ENCODE results near the gene SCGB1A1.

SCGB1A1 gene

GRCh38 chr11:62393735-62394134 lies 25.1 kb upstream of the SCGB1A1 start:
- Histone ChIP-seq H3K4me2 (ENCODE audit: low read length) (no peak overlapping the region), H3K4me1 (ENCODE audit: insufficient read depth, low read length, severe bottlenecking) (no peaks in the 10 kb centered on the region), H3F3A (ENCODE audit: insufficient read depth, low read length) (no peaks in the 10 kb centered on the region), H3K36me3 (ENCODE audit: insufficient read depth, low read length) (no peaks in the 10 kb centered on the region), H3K27ac (ENCODE audit: low read depth, low read length, poor library complexity, severe bottlenecking) (no peak overlapping the region), H3K4me3 (ENCODE audit: low read depth, low read length, poor library complexity, severe bottlenecking) (no peak overlapping the region), H2AFZ (ENCODE audit: low read length) (no peak overlapping the region), H3K9me2 (ENCODE audit: low read depth, low read length) (no peaks in the 10 kb centered on the region), H4K20me1 (ENCODE audit: insufficient read depth, low read length) (no peaks in the 10 kb centered on the region), H3K9me3 (ENCODE audit: low read length) (no peaks in the 10 kb centered on the region), H3K79me2 (ENCODE audit: insufficient read depth, low read length) (no peaks in the 10 kb centered on the region), H3K9ac (ENCODE audit: low read length) (no peak overlapping the region), H3K27me3 (ENCODE audit: insufficient read depth, low read length) (peaks cover 6% of the 10 kb centered on the region; the same call in 1 of the 2 replicates)
- TF ChIP-seq CTCF (IDR thresholded peaks at IDR 0.05; ENCODE audit: low read length) (no peak), EZH2 (IDR thresholded peaks at IDR 0.05; ENCODE audit: borderline replicate concordance, low read length) (no peak)

GRCh38 chr11:62394825-62395538 lies 23.9 kb upstream of the SCGB1A1 start:
- H3K4me3 ChIP-seq (ENCODE audit: low read depth, low read length, poor library complexity, severe bottlenecking) = no peak overlapping the region
- H3K9me2 ChIP-seq (ENCODE audit: low read depth, low read length) = no peaks in the 10 kb centered on the region
- H3K79me2 ChIP-seq (ENCODE audit: insufficient read depth, low read length) = no peaks in the 10 kb centered on the region
- no peaks in the 10 kb centered on the region for H4K20me1 ChIP-seq (ENCODE audit: insufficient read depth, low read length)
- H3K36me3 ChIP-seq (ENCODE audit: insufficient read depth, low read length) = no peaks in the 10 kb centered on the region
- peaks cover 4% of the 10 kb centered on the region; the same call in 1 of the 2 replicates for H3K27me3 ChIP-seq (ENCODE audit: insufficient read depth, low read length)
- no peak overlapping the region for H3K9ac ChIP-seq (ENCODE audit: low read length)
- no peak overlapping the region for H3K4me2 ChIP-seq (ENCODE audit: low read length)
- H3F3A ChIP-seq (ENCODE audit: insufficient read depth, low read length) = no peaks in the 10 kb centered on the region
- TF ChIP-seq CTCF (IDR thresholded peaks at IDR 0.05; ENCODE audit: low read length) (peak; percentile 74), EZH2 (IDR thresholded peaks at IDR 0.05; ENCODE audit: borderline replicate concordance, low read length) (no peak)
- no peaks in the 10 kb centered on the region for H3K4me1 ChIP-seq (ENCODE audit: insufficient read depth, low read length, severe bottlenecking)
- no peak overlapping the region for H2AFZ ChIP-seq (ENCODE audit: low read length)
- H3K27ac ChIP-seq (ENCODE audit: low read depth, low read length, poor library complexity, severe bottlenecking) = no peak overlapping the region
- no peaks in the 10 kb centered on the region for H3K9me3 ChIP-seq (ENCODE audit: low read length)

- H3F3A ChIP-seq (ENCODE audit: insufficient read depth, low read length) = no peaks in the 10 kb centered on the region
- no peaks in the 10 kb centered on the region; the same call in 1 of the 2 replicates for H3K27me3 ChIP-seq (ENCODE audit: insufficient read depth, low read length)
- H2AFZ ChIP-seq (ENCODE audit: low read length) = no peak overlapping the region
- no peaks in the 10 kb centered on the region for H3K79me2 ChIP-seq (ENCODE audit: insufficient read depth, low read length)
- H3K4me1 ChIP-seq (ENCODE audit: insufficient read depth, low read length, severe bottlenecking) = no peaks in the 10 kb centered on the region
- H3K27ac ChIP-seq (ENCODE audit: low read depth, low read length, poor library complexity, severe bottlenecking) = no peak overlapping the region
- no peak overlapping the region for H3K4me2 ChIP-seq (ENCODE audit: low read length)
- H3K4me3 ChIP-seq (ENCODE audit: low read depth, low read length, poor library complexity, severe bottlenecking) = no peak overlapping the region
- no peaks in the 10 kb centered on the region for H3K36me3 ChIP-seq (ENCODE audit: insufficient read depth, low read length)
- no peaks in the 10 kb centered on the region for H3K9me2 ChIP-seq (ENCODE audit: low read depth, low read length)
- H3K9me3 ChIP-seq (ENCODE audit: low read length) = no peaks in the 10 kb centered on the region
- no peaks in the 10 kb centered on the region for H4K20me1 ChIP-seq (ENCODE audit: insufficient read depth, low read length)
- H3K9ac ChIP-seq (ENCODE audit: low read length) = no peak overlapping the region
- TF ChIP-seq EZH2 (IDR thresholded peaks at IDR 0.05; ENCODE audit: borderline replicate concordance, low read length) = no peak
- TF ChIP-seq CTCF (IDR thresholded peaks at IDR 0.05; ENCODE audit: low read length) = no peak
Measured at GRCh38 chr11:62395885-62396551, 22.8 kb upstream of the SCGB1A1 start.
